A549 treated with CpdA at 1 μM for 4 hours (cell line): ENCODE data around the gene TTC19. TPM values are rescaled to one million over a fixed set of nuclear protein-coding genes. Genes with fewer than 3 reads are reported as not detected.

Source experiments
- total RNA-seq: library from RNA; stranded (reverse); fragments of 200-300 nt; extraction: Qiagen RNA extraction; gene quantifications from 5 replicates; pipeline ENCODE4 v1.2.3, GENCODE V29; 2022; ENCODE audit warnings: low read depth

The TTC19 gene, protein sequence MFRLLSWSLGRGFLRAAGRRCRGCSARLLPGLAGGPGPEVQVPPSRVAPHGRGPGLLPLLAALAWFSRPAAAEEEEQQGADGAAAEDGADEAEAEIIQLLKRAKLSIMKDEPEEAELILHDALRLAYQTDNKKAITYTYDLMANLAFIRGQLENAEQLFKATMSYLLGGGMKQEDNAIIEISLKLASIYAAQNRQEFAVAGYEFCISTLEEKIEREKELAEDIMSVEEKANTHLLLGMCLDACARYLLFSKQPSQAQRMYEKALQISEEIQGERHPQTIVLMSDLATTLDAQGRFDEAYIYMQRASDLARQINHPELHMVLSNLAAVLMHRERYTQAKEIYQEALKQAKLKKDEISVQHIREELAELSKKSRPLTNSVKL
- 42.2 to 49.4 TPM (median 45.9 TPM) in 5 replicates for total RNA-seq

GRCh38 chr17:15999141-15999973, at the start of gene TTC19, which contains the start of gene ZSWIM7:
Gene TTC19 (plus strand): TSS chr17:15999824. CDS start chr17:15999849, 25 bp downstream.
Gene ZSWIM7 (minus strand): TSS chr17:15999704. CDS start chr17:15999594, 110 bp downstream.

Other genes starting within 250 kb of the TTC19 start
- 9.8 to 13.9 TPM (median 12.2 TPM) in 5 replicates for gene ADORA2B, start 54.7 kb upstream of the TTC19 start, total RNA-seq
- 39.8 to 45.5 TPM (median 43.9 TPM) in 5 replicates for gene ZSWIM7, start 120 bp upstream of the TTC19 start, total RNA-seq
- gene NCOR1, start 215.7 kb downstream of the TTC19 start, total RNA-seq: 70.0 to 83.2 TPM (median 74.7 TPM) in 5 replicates
- 12.9 to 21.2 TPM (median 15.1 TPM) in 5 replicates for gene PIGL, start 217.4 kb downstream of the TTC19 start, total RNA-seq